CD4-positive, alpha-beta T cell treated with Interleukin-17A for 4 hours (primary cell): Measurements from ENCODE around the gene SNAI3.

Source experiments
- DNase-seq: peaks from one replicate; pipeline ENCODE4 v3.0.0-alpha.2; 2020; ENCODE audit warnings: mixed read lengths

SNAI3 gene

DNA sequence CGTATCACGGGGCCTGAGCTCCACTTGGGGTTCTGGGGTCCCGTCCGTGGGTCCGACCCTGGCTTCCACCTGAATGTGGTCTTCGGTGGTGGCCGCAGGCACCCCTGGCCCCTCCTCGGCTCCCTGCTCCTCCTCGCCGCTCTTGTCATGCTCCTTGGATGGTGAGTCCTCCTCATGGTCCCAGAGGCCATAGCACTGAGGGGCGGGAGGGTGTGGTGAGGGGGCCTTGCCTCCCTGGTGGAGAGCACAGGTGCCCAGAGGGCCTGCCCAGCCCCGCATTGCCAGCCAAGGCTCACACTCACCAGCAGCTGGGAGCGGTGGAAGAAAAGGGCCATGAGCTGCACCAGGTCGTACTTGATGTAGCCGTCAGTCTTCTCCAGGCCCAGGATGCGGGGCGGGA lies 34.9 kb upstream of the SNAI3 start:
- no peak for DNase-seq

DNA sequence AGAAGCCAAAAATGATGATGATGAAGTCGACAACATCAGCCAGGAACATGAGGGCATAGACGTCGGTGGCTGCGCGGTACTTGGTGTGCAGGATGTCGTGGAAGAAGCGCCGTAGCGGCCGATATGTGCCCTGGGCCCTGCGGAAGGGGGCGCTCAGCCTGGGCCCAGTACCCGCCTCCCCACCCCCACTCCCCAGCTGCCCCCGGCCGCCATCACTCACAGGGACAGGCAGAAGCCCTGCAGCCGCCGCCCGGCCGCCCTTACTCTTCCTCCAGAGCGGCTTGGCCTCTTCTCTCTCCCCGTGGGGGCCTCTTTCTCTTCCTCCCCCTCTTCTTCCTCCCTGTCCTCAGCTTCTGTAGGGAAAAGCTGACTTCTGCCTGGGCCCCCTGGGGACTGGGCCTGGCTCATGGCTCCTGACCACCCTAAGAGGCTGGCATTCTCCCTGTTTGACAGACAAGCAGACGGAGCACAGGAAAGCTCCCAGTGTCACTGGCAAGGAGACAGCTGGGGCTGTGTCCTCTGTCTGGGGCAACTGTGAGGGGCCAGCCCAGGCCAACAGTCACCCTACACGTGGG lies 34.2 kb upstream of the SNAI3 start:
- no peak for DNase-seq

DNA sequence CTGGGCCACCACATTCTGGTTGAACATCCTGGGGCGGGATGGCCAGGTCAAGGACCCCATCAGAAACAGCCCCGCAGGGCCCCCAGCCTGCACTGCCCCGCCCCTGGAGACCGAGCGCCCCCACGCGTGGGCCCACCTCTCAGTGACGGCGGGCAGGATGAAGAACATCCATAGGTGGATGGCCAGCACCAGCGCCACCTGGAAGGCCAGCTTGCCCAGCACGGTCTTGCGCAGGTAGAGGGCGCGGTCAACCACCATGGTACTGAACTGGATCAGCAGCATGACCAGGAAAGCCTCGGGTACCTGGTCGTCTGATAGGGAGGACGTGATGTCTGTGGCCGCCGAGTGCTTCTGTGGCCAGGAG lies 33.6 kb upstream of the SNAI3 start:
- DNase-seq: no peak

DNA sequence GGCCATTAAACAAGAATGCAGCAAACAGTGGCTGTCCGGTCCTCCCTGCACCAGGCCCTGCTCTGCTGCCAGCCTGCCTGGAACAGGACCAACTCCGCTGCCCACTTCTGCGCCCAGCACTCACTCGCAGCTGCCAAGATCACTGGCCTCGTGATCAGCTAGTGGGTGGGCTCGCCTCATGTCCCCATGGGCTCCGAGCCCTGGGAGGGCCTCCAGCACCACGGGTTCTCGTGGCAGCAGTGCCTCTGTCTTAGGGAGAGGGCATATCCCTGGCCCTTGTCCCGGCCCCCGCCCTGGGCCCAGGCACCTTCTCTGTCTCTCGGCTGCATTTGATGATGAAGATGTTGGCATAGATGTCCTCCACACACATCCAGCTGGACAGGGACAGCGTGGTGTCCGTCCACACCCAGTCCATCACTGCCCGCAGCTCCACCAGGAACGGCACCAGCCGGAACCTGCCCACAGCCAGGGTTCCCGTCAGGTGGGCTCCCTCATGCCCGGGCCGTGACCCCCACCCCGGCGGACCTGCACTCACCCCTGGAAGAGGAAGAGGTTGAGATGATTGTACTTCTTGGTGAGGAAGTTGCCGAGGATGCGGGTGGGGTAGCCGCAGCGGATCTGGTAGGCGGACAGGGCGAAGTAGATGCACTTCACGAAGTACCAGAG lies 33.1 kb upstream of the SNAI3 start:
- DNase-seq: no peak

DNA sequence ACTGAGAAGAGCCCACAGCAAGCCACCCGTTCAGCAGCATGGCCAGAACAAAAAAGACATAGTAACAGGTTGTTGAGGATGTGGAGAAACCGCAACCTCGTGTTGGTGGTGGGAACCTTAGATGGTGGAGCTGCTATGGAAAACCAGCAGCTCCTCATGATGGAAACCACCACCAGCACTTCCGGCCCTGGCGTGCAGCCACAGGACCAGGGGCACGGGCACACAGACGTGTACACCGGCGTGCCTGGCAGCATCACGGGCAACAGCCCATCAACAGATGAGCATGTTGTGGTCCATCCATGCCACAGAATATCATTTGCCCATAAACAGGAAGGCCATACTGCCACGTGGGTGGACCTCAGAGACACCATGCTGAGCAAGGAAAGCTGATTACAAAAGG lies 31.9 kb upstream of the SNAI3 start:
- DNase-seq: no peak

DNA sequence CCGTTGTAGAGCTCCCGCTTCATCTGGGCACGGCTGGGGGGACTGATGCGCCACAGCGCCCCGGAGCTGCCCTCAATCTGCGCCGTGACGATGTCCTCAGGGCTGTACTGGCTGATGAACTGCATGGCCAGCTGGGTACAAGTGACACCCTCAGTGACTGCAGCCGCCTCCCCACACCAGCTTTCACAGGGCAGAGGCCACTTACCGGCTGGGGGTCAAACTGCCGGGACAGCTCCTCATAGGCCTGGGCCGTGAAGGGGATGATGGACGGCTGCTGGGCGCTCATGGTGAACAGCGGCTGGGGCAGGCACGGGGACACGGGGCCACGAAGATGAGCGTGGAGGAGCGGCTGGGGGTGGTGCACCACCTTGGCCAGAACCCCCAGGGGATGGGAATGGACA lies 30.3 kb upstream of the SNAI3 start:
- no peak for DNase-seq

DNA sequence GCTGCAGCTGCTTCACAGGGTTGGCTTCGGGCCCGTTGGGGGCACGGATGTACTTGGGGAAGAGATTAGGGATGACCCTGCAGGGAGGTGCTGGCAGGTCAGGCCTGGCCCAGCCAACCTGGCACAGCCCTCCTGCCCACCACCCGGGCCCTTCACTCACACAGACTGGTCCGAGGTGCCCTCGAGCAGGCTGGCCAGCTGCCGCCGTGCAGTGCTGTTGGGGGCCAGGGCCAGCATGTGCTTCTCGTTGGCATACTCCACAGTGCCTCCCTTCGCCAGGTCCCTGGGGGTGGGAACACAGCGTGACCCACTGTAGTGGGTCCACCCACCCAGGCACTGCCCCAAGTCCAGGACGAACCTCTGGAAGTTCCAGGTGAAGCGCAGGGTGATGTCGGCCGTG lies 29.9 kb upstream of the SNAI3 start:
- no peak for DNase-seq

DNA sequence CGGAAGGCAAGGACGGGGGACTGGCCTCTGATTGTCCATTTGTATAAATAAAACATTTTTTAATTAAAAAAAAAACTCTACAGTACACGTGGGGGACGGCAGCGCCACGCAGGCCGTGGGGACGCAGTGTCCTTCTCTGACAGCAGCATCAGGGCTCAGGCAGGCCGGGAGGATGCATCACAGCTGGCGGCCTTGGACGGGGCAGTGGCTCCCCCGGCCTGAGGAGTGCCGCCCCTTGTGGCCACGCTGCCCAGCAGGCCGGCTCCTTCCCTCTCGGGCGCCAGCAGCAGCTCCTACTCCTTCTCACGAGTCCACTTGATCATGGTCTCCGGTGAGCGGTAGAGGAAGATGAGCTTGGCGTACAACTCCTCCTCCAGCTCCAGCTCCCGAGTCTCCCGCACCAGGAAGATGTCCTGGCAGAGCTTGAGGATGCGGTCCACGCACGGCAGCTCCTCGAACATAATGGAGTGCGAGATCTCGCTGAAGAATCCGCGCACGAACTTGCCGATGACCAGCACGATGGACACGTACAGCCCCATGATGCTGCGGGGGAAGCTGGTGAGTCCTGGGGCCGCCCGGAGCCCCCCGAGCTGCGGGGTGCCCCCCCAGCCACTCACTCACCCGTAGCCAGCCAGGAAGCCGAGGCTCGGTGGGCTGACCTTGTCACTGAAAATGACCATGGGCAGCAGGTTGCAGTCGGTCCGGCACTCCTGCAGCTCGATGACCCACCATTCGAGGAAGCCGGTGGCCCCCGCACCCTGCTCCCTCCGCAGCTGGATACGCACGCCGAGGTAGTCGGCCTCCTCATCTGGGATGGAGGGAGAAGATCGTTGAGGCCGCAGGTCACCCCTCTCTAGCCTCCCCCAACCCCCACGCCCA lies 29.2 kb upstream of the SNAI3 start:
- no peak for DNase-seq

DNA sequence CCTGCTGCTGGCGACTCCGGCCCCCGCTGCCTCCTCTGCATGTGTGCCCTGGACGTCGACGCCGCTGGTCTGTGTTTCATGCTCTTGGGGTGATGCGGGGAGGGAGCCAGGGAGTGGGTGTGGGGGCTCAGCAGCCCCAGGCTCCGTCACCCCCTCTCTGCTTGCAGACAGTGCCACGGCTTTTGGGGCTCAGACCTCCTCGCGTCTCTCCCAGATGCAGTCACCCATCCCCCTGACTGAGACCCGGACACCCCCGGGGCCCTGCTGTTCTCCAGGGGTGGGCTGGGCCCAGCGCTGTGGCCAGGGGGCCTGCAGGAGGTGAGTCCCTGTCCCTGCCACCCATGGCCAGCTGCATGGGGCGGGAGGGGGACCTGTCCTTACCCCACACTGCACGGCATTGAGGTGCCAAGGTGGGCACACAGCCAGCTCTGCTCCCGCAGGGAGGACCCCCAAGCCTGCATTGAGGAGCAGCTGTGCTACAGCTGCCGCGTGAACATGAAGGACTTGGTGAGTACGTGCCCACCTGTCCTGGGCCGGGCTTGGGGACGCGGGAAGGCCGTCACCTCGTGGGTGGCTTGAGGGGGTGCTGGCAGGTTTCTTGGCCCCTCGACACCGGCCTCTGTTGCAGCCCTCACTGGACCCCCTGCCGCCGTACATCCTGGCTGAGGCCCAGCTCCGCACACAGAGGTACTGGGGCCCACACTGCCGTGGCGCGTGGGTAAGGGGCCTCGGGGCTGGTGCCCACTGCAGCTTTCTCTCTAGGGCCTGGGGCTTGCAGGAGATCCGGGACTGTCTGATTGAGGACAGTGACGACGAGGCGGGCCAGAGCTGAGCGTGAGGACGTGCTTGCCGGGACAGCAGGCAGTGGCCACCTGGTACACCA lies 28.4 kb upstream of the SNAI3 start:
- DNase-seq: no peak

DNA sequence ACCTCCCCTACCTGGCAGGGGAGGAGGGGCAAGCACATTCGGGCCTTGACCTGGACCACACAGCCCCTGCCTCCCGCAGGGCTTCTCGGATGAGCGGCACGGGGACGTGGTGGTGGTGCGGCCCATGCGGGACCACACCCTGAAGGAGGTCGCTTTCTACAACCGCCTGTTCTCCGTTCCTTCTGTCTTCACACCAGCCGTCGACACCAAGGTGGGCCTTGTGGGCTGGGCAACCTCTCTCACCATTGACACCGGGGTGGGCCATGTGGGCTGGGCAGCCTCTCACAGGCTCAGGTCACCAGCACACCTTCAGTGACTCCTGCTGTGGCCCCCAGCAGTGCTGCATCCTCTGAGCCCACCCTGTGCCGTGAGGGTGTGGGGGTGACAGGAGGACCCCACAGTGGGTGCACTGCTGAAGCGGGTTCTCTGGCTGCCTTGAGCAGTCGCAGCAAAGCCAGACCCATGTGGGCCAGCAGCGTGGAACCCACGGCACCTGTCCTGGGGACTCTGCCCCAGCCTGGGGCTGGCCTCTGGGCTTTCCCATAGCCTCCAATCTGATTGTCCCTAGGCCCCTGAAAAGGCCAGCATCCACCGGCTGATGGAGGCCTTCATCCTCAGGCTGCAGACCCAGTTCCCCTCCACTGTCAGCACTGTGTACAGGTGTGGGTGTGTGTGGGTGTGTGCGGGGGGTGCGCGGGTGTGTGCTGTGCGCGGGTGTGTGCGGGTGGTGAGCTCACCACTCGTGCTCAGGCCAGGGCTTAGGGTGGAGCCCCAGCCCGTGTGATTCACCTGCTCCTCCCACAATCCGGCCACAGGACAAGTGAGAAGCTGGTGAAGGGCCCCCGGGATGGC lies 27.5 kb upstream of the SNAI3 start:
- no peak for DNase-seq

DNA sequence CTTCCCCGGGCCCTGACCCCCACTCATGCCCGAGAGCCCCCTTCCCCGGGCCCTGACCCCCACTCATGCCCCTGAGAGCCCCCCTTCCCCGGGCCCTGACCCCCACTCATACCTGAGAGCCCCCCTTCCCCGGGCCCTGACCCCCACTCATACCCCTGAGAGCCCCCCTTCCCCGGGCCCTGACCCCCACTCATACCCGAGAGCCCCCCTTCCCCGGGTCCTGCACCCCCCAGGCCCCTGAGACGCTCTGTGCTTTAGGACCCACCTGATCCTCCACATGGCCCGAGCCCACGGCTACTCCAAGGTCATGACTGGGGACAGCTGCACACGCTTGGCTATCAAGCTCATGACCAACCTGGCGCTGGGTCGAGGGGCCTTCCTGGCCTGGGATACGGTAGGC lies 26.7 kb upstream of the SNAI3 start:
- no peak for DNase-seq

DNA sequence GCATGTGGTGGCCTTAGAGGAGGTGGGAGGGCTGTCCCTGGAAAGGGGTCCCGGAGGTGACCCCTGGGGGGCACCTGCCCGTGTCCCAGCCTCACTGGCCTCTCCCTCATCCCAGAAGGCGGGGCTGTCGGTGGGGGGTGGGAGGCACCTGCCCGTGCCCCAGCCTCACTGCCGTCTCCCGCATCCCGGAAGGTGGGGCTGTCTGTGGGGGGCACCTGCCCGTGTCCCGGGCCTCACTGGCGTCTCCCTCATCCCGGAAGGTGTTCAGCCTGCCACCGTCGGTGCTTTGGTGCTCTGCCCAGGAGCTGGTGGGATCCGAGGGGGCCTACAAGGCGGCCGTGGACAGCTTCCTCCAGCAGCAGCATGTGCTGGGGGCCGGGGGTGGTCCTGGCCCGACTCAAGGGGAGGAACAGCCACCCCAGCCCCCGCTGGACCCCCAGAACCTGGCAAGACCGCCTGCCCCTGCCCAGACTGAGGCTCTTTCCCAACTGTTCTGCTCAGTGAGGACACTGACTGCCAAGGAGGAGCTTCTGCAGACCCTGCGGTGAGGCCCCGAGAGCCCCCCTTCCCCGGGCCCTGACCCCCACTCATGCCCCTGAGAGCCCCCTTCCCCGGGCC lies 26.2 kb upstream of the SNAI3 start:
- no peak for DNase-seq

DNA sequence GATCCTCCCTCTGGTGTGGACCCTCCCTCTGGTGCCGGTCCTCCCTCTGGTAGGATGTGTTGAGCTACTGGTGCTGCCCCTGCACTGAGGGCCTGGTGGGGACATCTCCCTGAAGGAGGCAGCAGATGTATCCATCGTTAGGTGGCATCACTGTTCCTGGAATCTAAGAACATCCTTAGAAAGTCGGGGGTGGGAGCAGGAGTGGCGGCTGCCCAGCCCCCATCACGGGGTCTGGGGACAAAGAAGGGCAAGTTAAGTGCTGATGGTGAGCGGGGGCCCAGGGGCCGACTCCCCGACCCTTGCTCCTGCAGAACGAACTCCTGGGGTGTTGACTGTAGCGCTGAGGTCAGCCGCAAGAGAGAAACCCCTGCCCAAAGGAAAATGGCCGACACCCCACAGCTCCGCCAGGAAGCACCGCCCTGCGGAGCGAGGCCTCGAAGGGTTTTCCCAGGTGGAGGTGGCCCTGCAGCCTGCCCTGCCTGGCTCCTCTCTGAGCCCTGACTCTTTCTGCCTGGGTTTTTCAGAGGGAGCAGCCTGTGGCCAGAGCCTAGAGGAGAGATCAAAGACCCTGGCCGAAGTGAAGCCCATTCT lies 25.5 kb upstream of the SNAI3 start:
- DNase-seq: no peak

DNA sequence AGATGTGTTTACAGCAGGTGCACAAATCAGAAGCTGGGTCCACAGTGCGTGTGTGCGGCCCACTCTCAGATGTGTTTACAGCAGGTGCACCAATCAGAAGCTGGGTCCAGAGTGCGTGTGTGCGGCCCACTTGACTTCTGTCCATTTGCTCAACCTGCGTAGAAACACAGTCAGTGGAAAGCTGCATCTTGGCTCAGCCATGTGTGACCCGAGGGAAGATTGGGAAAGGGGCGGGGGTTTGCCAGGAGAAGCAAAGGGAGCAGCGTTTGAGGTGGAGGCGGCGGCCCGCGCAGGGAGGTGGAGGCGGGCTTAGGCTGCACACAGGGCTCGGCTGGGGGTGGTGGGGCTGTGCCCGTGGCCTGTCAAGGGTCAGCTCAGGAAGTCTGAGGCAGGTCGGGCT lies 24.2 kb upstream of the SNAI3 start:
- DNase-seq: no peak

DNA sequence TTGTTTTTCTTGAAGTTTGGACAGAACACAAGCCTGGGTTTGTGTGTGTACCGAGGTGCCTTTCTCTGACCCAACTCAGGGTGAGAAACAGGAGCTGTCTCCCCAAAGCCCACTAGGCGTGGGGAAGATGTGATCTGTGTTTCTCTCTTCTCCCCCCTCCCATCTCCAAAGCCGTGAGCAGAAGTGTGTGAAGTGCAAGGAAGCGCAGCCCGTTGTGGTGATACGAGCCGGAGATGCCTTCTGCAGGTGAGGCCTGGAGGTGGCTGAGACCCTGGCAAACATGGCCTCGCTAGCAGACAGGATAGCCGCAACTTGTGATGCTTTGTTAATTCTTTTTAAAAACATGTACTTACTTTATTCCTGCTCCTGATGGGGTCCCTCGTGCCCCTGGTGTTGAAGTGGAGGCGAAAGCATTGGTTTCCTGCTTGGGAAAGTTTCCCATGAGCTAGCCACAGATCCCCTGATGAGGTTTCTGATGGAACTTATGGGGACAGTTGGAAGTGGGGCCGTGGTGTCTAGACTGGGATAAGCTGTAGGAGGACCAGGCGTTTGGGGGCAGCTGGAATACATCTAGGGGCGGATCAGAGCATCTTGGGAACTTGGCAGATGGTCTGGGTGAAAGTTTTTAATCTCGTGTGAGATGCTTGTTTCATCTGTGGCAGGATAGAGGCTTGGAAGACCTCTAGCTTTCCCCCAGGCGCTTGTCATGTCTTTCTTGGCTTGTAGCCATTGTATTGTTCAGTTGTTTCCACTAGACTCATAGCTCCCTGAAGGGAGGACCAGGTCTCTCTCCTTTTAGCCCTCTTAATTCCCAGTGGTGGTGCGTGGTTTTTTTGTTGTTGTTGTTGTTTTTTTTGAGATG lies 20.9 kb upstream of the SNAI3 start:
- no peak for DNase-seq

DNA sequence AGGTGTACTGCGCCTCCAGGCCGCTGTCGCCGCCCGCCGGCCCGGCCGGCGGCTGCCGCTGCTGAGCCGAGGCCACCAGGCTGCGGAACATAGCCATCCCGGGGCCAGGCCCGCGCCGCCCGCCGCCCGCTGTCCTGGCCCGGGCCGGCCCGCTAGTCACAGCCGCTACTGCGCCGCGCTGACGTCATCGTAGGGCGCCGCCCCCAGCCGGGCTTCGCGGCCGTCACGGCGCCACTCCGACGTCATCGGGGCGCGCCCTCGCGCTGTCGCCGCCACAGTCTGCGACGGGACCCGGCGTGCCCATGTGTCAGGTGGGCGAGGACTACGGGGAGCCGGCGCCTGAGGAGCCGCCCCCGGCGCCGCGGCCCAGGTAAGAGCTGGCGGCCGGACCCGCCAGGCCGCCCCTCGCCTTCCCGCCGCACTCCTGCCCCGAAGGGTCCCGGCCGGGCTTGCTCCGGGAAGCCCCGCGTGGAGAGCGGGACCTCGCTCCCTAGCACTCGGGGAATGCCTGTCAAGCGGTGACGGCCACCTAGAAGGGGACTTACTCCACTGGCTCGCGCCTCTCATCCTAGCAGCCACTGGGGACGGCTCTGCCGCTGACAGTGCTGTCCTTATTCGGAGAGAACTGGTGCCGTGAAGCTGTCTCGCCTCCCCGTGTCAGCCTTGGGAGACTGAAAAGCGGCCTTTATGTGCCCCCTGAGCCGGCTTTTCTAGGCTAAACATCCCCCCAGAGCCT lies 20.1 kb upstream of the SNAI3 start, which contains the start of the genes CTU2 and RNF166:
CTU2 (plus strand) TSS at position 275 of the 736 bp plus-strand sequence; CDS start at position 303, 28 bp downstream.
RNF166 (minus strand) TSS at position 180 of the 736 bp plus-strand sequence; CDS start at position 97, 83 bp downstream.
- DNase-seq: peak; percentile 94

DNA sequence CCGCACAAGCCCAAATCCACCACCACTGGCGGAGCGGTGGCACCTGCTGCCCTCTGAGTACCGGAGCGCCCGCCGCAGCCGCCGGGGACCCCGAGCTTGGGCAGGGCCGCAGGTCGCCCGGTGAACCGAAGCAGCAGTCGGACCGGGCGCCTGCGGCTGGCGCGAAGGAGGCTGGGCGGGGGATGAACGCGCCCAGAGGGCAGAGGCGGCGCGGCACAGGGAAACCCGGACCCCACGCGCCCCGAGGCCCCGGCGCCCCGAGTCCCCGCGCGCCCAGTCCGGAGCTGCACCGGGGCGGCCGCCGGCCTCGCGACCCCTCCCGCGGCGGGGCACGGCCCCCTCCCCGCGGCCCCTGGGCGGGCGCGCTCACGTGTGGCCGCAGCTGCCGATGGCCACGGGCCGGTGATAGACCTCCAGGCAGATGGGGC lies 19.5 kb upstream of the SNAI3 start:
- DNase-seq: peak; percentile 34

DNA sequence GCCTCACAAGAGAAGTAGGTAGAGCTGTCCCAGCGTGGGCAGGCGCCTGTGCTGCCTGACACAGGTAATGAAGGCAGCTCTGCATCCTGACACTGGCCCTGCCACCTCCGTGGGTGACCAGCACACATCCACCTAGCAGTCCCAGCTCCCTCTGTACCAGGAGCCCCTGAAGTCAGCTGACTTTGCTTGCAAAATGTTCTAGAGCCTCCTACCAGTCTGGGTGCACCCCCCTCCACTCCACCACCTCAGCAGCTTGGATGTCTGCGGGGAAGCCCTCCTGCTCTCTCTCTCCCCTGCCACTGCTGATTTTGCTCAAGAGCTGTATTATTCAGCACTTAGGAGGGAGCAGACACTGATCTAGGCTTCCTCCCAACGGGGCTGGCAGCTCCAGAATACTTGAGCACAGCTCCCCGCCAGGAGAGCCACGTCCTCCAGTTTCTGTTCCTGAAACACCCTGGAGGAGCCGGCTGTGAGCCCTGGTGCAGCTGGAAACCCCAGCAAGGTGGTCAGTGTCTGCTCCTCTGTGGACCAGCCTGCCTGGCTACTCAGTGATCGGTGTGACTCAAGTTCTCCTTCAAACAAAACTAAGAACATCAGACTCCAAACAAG lies 18.9 kb upstream of the SNAI3 start:
- DNase-seq: peak; percentile 59
